NCI-H345 (cell line): ENCODE results near the gene NIF3L1.

Source experiments
- DNase-seq: peaks from one replicate; lab custom pipeline; 2025; lab: John Stamatoyannopoulos, UW

The NIF3L1 gene, protein sequence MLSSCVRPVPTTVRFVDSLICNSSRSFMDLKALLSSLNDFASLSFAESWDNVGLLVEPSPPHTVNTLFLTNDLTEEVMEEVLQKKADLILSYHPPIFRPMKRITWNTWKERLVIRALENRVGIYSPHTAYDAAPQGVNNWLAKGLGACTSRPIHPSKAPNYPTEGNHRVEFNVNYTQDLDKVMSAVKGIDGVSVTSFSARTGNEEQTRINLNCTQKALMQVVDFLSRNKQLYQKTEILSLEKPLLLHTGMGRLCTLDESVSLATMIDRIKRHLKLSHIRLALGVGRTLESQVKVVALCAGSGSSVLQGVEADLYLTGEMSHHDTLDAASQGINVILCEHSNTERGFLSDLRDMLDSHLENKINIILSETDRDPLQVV

DNA sequence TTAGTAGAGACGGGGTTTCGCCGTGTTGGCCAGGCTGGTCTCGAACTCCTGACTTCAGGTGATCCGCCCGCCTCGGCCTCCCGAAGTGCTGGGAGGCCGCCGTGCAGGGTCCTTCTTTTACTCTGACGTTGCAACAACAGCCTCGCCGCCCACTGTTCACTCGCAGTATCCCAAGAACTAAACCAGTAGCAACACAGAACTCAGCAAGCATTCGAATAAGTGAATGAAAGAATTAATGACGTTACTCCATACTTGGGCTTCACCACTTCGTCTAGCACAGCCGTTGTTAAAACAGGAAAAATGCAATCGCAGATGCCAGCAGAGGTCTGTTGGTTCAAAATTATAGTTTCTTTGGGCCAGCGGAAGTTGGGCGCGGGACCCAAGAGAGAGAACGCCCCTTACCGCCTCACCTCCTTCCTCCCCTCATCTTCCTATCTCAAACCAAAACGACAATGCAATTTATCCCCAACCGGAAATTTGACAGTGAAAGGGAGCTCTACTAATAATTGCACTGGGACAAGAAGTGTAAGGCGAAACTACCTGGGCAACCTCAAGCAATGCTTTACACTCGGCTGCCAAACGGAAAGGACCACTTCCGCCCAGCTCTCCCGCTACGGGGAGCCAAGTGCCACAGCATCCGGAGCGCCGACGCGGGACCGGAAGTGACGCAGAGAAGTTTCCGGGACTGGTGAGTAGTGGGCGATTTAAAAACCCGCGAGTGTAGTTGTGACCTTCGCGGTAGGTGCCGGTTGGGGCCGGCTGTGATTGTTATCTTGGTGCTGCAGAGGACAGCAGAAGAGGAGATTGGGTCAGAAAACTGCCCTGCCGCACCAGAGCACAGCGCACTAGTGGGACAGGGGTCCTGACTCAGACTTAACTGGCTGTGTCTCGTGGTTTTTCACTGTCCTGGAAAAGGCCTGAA, at the start of gene NIF3L1, which contains the start of gene PPIL3:
Gene NIF3L1 (plus strand): TSS at position 668 of the 922 bp plus-strand sequence. CDS start 2,573 bp downstream, outside the sequence.
Gene PPIL3 (minus strand): TSS at position 374 of the 922 bp plus-strand sequence. CDS start 1,462 bp downstream, outside the sequence.
- DNase-seq, result peak; percentile 99

- no peak for DNase-seq
Measured at GRCh38 chr2:200839513-200839912, 49.7 kb upstream of the NIF3L1 start.

GRCh38 chr2:200843993-200844948, 44.9 kb upstream of the NIF3L1 start:
- no peak for DNase-seq

- no peak for DNase-seq
Measured at GRCh38 chr2:200845194-200845593, 44.0 kb upstream of the NIF3L1 start.

DNA sequence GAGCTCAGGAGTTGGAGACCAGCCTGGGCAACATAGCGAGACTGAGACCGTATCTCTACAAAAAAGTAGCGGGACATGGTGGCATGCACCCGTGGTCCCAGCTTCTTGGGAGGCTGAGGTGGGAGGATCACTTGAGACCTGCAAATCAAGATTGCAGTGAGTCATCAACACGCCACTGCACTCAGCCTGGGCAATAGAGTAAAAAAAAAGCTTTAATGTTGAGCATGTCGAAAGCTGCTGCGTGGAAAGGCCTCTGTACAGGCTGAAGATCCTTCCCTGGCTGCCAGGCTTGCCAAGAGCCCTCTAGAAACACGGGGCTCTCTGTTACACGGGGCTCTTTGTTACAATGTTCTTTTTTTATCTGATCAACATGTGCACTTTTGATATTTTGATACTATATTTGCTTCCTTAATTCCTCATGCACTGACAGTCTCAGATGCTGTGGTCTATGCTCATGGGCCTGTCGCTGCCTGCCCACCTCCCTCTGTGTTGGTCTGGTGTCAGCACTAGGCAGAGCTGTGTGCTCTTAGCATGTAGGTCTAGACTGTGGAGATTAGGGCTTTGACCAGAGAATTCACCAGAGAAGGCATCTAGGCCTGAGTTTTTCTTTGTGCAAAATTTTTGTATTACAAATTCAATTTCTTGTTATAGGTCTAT, 43.4 kb upstream of the NIF3L1 start:
- no peak for DNase-seq

- DNase-seq, result no peak
Measured at GRCh38 chr2:200847269-200847668, 41.9 kb upstream of the NIF3L1 start.

GRCh38 chr2:200847939-200848338, 41.2 kb upstream of the NIF3L1 start:
- DNase-seq, result no peak

GRCh38 chr2:200850512-200851256, 38.5 kb upstream of the NIF3L1 start:
- no peak for DNase-seq

DNA sequence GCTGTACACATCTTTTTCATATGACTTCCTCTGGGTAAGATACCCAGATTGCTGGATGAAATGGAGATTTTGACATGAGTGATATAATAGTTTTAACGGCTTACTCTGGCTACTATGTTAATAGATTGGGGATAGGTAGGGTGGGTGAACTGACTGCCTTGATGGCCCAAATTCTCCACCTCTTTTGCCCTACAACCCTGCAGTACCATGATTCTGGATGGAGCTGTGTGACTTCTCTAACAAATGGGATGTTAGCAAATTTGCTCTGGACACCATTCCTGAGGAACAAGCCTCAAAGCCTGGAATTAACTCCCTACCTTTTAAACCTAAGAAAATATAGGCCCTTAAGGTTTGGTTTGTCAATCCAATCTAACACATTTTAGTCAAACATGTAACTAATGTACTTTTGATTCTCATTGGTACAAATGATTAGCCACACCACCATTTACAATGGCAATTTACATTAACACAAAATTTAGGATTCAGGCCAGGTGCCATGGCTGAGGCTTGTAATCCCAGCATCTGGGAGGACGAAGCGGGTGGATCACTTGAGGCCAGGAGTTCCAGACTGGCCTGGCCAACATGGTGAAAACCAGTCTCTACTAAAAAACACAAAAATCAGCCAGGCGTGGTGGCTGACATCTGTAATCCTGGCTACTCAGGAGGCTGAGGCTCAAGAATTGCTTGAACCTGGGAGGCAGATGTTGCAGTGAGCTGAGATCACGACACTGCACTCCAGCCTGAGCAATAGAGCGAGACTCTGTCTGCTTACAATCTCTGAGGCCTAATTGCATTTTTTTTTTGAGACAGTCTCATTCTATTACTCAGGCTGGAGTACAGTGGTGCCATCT, 37.5 kb upstream of the NIF3L1 start:
- DNase-seq, result no peak

- DNase-seq, result no peak
Measured at GRCh38 chr2:200852605-200853004, 36.6 kb upstream of the NIF3L1 start.

- DNase-seq, result no peak
Measured at GRCh38 chr2:200856806-200857205, 32.4 kb upstream of the NIF3L1 start.

- DNase-seq, result no peak
Measured at GRCh38 chr2:200860092-200860795, 28.9 kb upstream of the NIF3L1 start.

DNA sequence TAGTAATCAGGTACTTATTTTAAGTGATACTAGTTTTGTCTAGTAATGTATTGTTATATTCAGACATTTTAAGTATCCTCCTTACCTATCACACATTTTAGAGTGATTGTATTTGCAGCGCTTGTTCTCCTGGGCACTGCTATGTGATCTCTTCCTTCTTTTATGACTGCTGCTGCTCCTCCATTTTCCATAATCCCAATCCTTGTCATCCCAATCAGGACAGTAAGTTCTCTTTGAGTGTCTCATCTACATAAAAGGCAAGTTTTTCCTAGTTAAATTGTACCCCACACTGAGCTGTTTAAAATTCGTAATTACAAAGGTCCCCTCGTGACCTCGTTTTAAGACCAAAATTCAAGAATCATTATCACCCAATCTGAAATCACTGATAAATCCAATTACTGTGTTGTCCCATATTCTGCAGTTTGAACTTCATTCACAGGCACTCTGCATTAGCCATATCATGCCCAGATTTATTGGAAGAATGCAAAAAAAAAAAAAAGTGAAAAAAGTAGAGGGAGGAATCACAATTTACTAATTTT, 27.5 kb upstream of the NIF3L1 start:
- DNase-seq, result no peak

DNA sequence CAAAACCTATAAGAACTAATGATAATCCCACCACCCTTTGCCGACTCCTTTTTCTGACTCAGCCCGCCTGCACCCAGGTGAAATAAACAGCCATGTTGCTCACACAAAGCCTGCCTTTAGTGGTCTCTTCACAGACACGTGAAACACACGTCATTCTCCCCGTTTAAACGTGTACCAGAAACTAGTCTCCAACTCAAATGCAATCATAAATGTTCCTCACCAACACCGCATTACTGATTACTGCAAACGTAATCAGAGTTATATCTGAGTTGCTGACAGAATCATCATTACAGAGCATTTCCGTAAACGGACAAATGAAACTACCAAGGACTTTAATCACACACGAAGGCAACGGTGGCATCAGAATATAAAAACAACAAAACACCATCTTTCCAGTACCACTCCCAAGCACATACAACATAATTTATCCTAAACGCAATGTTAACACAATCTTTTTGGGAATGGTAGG, 26.6 kb upstream of the NIF3L1 start:
- peak; percentile 29 for DNase-seq

DNA sequence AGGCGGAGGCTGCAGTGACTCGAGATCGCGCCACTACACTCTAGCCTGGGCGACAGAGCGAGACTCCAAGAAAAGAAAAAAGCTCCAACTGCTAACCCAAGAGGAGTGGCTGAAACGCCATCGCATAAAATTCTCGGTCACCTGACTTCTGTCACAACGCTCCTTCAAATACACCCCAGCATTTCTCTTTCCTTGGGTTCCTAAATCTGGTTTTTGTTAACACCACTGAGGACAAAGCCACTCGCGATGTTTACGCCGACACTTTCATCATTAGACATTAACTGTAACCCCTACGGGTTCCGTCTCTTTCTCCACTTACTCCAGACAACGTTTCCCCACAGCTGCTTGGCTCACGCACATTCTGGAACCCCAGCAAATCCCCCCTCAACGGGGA, 25.4 kb upstream of the NIF3L1 start:
- peak; percentile 36 for DNase-seq

- peak; percentile 96 for DNase-seq
Measured at GRCh38 chr2:200864176-200865034, 24.8 kb upstream of the NIF3L1 start, which contains the start of gene CLK1. Gene CLK1 (minus strand): TSS chr2:200864658. CDS start chr2:200861862, 2,796 bp downstream.

- DNase-seq, result no peak
Measured at GRCh38 chr2:200869014-200869413, 20.2 kb upstream of the NIF3L1 start.
